Stromal cell of bone marrow (primary cell): ENCODE results near the gene ZNF205.
"Not testable (repeated sequence)": the region's sequence is repeated elsewhere in the genome, so short reads cannot be mapped to it uniquely, and the experiment has no call there.

ENCODE experiments used
- DNase-seq: peaks from one replicate; pipeline ENCODE4 v3.0.0-alpha.2; 2012; ENCODE audit warnings: low read depth

Gene ZNF205

DNA sequence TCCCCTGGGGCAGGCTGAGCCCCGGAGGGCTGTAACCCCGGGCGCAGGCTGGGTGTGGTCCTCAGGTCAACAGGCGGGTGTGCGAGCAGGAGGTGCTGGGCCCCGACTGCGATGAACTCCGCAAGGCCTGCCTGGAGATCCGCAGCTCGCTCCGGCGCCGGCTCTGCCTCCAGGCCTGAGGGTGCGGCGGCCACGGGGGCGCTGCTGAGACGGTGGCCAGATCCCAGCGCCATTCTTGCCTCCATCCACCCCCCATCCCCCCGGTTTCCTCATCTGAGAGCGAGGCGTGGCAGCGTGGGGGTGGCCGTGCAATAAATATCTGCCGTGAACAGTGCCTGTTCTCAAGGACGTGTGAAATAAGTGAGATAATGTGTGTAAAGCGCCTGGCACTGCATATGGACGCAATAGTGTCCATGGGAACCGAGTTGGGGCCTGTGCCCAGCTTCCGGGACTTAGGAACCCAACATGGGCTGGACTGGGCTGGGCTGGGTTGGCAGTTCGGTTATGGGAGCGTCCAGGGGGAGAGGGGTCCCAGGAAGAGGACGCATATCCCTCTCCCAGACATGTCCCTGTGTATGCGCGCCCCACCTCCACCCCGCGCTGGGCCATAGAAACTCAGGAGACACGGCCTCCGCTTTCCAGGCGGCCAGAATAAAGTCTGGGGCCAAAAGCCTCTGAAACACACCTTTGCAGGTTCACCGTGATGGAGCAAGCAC, 37.4 kb downstream of the ZNF205 start:
- DNase-seq: no peak

DNA sequence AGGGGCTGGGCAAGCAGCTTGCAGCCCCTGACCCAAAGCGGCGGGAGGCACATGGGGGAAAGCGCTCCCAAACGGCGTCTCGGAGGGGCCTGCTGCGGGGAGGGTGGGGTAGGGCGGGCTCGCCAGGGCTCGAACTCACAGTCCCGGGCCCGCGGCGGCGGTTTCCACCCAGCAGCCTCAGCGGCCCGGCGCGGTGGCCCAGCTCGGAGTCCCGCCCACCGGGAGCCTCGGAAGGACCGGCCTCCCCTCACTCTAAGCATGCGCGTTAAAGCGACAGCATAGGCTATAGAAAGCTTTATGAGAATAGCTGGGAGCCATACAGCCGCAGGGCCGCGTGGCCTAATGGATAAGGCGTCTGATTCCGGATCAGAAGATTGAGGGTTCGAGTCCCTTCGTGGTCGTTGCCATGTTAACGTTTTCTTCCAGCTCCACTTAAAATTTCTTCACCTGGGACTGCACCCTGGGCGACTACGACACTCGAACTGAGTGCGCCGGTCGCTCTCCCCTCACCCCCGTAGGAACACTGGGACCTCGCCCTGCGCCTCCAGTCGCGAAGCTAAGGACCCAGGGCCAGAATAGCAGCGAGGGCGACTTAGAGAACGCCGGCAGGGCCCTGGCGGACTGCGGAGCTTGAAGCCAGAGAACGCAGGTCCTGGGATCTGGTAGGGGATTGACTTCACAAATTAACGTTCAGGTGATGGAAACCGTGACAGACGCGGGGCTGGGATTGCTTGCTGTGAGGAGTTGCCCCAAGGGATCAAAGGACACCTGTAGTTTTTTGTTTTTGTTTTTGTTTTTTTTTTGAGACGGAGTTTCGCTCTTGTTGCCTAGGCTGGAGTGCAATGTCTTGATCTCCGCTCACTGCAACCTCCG, 38.2 kb downstream of the ZNF205 start:
- peak; percentile 84 for DNase-seq

GRCh38 chr16:3152027-3152276, 39.6 kb downstream of the ZNF205 start:
- DNase-seq: no peak

DNA sequence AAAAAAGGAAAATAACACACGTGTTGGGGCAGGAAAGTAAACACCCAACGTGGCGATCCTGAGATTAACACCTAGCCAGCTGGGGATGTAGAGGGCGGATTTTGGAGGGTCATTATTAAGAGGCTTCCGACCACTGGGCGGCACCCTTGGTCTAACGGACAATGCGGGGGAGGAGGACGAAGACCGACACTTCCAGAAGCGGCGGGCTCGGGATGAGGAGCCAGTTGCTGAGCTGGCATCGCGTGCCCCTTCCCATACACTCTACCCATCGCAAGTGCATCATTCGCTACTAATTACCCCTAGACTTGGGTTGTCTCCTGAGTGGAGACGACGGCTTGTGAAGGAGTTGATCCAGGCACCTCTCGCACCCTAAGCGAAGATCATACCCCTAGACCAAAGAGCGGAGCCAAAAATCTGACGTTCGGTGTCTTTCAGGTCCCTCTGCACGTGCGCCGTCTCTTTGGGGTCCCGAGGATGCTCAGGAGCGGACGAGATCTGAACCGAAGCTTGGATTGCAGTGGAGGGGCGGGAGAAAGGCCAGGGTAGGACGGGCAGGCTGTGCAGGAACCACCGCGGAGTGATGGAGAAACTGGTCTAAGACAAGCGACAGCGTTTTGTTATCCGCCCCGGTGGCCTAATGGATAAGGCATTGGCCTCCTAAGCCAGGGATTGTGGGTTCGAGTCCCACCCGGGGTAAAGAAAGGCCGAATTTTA, 40.0 kb downstream of the ZNF205 start:
- DNase-seq: peak; percentile 73

DNA sequence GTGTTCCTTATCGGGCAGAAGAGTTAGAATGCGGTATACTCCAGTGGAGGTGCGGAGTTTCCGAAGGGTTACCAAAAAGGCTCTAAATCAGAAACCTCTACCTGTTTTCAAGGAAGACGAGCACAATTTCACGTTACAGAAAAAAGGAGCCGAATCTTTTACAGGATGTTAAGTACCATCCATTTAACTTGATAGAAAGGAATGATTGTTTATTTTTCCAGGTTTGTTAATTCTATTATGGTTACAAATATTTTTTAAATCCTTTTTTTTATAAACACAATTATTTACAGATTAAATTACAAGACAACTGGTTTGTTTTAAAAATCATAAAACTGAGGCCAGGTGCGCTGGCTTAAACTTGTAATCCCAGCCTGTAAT, 40.6 kb downstream of the ZNF205 start:
- DNase-seq: no peak

DNA sequence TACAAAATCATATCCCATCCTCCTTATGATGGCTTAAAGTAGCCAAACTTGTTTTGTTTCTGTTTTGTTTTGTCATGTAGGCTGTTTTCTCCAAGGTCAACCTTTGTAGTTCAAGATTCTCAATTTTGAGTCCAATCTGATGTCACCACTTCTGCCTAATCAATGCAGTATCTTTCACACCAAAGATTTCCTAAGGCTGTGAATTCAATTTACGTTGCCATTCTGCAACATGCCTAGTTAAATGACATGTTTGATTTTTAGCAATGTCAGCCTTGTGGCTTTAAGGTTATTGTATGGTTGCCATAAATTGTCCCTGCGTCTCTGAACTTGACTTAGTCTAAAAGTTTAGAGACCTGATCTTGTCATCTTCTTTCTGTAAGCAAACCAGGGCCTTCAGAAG, 42.8 kb downstream of the ZNF205 start:
- DNase-seq: no peak

DNA sequence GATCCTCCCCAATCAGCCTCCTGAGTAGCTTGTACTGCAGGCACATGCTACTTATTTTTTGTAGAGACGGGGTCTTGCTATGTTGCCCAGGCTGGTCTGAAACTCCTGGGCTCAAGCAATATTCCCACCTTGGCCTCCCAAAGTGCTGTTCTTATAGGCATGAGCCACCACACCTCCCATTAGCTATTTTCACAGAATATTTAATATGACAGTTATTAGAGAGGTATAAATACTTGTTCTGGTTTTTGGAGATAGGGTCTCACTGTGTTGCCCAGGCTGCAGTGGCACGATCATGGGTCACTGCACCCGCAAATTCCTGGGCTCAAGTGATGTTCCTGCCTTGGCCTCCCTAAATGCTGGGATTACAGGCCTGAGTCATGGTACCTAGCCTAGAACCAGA, 43.6 kb downstream of the ZNF205 start:
- DNase-seq: no peak

DNA sequence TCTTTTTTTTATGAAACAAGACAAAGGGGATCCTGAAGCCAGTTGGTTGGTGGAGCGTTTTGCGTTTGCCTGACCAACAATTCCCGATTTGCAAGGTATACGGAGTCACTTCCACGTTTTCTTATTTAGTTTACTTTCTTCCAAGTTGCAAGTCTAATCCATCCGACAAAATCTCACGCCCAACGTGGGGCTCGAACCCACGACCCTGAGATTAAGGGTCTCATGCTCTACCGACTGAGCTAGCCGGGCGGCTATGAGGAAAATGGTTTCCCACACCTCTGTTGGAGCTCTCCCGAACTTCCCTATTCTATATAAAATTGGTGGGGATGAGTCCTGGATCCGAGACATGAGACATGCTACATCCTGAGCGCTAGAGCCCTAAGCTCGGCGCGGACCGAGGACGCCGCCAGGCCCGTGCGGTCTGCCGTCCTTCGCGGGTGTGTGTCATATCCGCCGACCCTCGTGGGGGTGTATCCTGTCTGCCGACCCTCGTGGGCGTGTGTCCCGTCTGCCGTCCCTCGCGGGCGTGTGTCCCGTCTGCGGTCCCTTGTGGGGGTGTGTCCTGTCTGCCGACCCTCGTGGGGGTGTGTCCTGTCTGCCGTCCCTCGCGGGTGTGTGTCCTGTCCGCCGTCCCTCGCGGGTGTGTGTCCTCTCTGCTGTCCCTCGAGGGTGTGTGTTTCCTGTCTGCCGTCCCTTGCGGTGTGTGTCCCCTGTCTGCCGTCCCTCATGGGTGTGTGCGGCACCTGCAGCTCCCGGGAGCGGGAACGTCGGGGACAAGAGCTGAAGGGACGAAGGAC, 45.0 kb downstream of the ZNF205 start:
- DNase-seq: peak; percentile 73

- DNase-seq: no peak
Measured at GRCh38 chr16:3158026-3158509, 45.7 kb downstream of the ZNF205 start.

GRCh38 chr16:3158510-3159314, 46.3 kb downstream of the ZNF205 start:
- no peak for DNase-seq

DNA sequence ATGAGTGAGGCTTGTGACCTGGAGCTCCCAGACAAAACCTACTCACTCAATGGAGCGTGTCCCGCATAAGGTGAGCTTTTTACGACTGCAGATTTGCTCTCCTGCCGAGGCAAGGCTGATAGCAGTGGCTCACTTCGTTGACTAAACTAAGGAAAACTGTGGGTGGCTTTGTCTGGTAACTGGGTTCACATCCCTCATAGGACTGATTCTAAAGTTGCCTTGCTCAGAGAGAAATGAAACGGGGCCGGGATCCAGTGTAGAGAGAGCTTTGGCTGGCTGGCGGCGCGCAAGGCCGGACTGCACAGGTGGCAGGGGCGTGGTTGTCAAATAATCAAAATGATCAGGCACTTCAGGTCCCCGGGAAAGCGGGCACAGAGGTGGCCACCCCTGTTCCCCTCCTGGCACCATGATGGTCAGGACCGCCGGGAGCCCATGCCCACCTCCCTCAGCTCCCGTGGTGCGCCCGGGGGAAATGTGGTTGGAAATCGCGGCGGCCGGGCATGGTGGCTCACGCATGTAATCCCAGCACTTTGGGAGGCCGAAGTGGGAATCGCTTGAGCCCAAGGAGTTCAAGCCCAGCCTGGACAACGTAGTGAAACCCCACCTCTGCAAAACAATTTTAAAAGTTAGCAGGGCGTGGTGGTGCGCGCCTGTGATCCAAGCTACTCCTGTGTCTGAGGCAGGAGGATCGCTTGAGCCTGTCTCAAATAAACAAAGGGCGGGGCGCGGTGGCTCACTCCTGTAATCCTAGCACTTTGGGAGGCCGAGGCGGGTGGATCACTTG, 49.0 kb downstream of the ZNF205 start:
- DNase-seq: no peak

- DNase-seq: no peak
Measured at GRCh38 chr16:3164121-3164991, 52.0 kb downstream of the ZNF205 start.

GRCh38 chr16:3165111-3165822, 52.9 kb downstream of the ZNF205 start:
- no peak for DNase-seq

DNA sequence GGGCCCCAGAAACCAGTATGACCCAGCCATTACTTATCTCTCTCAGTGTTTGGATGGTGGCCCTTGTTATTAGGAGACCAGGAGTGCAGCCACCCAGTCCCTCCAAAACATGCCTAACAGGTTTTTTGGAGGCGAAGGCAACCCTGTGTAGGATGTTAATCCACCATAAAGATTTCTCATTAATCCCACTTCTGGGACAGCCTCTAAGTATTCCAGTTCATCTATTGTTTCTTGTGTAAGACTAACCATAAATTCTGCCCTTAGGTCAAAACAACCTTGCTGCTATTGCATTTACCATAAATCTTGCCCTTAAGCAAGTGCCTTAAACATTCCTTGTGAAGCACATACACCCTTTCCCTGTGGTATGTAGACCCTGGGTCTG, 54.1 kb downstream of the ZNF205 start:
- no peak for DNase-seq

DNA sequence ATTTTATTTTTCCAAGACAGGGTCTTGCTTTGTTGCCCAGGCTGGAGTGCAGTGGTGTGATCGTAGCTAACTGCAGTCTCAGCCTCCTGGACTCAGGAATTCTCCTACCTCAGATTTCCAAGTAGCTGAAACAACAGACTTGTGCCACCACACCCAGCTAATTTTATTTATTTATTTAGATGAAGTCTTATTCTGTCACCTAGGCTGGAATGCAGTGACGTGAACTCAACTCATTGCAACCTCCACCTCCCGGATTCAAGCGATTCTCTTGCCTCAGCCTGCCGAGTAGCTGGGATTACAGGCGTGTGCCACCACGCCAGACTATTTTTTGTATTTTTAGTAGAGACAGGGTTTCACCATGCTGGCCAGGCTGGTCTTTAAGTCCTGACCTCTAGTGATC, 56.3 kb downstream of the ZNF205 start:
- not testable (repeated sequence) for DNase-seq
